ENCODE measurements around the gene NLN.

The NLN gene

DNA sequence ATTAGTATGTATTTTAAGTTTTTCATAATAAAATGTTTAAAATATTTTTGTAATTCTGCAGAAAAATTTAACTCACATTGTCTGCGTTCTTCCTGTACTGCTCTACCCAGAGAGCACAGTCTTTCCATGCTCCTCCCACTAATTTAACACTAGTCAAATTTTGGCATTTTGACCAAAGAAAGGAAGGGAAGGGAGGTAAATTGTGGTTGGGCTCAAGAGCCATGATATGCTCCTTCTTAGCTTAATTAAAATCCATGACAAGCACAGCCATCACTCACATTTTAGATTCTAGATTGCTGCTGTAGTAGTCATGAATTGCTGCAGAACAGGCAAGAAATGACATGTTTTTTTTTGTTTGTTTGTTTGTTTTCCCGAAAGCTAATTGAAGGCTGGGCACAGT is 98.4 kb downstream of the NLN start:
- Mint-ChIP-seq H3K36me3 (no peaks in the 10 kb centered on the region), H3K4me1 (peaks cover under 1% of the 10 kb centered on the region), H3K9me3 (no peaks in the 10 kb centered on the region), H3K27ac (no peak overlapping the region), H3K4me3 (no peak overlapping the region)
- DNase-seq (ENCODE audit: low spot score in 2 of 2) (no peak), ATAC-seq (no peak)

- no peak overlapping the region for H3K27ac Mint-ChIP-seq
- H3K4me3 Mint-ChIP-seq: no peak overlapping the region
- H3K4me1 Mint-ChIP-seq: peaks cover 10% of the 10 kb centered on the region
- ATAC-seq: no peak
- H3K9me3 Mint-ChIP-seq: no peaks in the 10 kb centered on the region
- DNase-seq (ENCODE audit: low spot score in 2 of 2): no peak
- H3K36me3 Mint-ChIP-seq: no peaks in the 10 kb centered on the region
These were observed 100.0 kb downstream of the NLN start for GRCh38 chr5:65821966-65822365.

DNA sequence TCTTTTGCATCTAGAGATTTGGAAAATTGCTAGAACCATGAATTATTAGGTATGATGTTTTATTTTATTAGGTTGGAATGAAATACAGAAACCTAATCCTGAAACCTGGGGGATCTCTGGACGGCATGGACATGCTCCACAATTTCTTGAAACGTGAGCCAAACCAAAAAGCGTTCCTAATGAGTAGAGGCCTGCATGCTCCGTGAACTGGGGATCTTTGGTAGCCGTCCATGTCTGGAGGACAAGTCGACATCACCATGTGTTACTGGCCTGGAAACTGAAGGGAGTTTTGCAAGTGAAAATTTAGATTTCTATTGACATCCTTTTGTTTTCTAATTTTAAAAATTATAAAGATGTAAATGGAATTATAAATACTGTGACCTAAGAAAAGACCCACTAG is 100.7 kb downstream of the NLN start:
- no peak overlapping the region for H3K4me3 Mint-ChIP-seq
- no peaks in the 10 kb centered on the region for H3K9me3 Mint-ChIP-seq
- no peak for ATAC-seq
- DNase-seq (ENCODE audit: low spot score in 2 of 2): no peak
- no peaks in the 10 kb centered on the region for H3K36me3 Mint-ChIP-seq
- H3K4me1 Mint-ChIP-seq: peaks cover 10% of the 10 kb centered on the region
- H3K27ac Mint-ChIP-seq: no peak overlapping the region

DNA sequence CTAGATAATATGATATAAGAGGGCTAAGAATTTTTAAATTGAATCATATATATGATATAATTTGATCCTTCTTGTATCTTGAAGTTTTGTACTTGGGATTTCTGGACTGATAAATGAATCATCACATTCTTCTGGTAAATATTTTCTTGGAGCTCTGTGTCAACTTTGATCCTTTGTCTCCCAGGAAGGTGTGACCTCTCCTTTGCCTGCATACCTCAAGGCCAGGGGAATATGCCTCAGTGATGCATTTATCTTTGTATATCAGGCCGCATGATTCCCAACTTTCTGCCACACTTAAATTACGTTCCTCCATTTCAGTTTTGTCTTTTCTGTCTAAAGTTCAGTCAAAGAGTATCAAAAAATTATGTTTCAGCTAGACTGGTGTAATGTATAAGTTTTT is 101.2 kb downstream of the NLN start:
- DNase-seq (ENCODE audit: low spot score in 2 of 2) (no peak), ATAC-seq (no peak)
- H3K36me3 Mint-ChIP-seq: no peaks in the 10 kb centered on the region
- no peaks in the 10 kb centered on the region for H3K9me3 Mint-ChIP-seq
- H3K4me3 Mint-ChIP-seq: no peak overlapping the region
- peaks cover 10% of the 10 kb centered on the region for H3K4me1 Mint-ChIP-seq
- H3K27ac Mint-ChIP-seq: no peak overlapping the region

GRCh38 chr5:65823845-65824445 is 101.9 kb downstream of the NLN start:
- H3K36me3 Mint-ChIP-seq: no peaks in the 10 kb centered on the region
- H3K27ac Mint-ChIP-seq: no peak overlapping the region

DNA sequence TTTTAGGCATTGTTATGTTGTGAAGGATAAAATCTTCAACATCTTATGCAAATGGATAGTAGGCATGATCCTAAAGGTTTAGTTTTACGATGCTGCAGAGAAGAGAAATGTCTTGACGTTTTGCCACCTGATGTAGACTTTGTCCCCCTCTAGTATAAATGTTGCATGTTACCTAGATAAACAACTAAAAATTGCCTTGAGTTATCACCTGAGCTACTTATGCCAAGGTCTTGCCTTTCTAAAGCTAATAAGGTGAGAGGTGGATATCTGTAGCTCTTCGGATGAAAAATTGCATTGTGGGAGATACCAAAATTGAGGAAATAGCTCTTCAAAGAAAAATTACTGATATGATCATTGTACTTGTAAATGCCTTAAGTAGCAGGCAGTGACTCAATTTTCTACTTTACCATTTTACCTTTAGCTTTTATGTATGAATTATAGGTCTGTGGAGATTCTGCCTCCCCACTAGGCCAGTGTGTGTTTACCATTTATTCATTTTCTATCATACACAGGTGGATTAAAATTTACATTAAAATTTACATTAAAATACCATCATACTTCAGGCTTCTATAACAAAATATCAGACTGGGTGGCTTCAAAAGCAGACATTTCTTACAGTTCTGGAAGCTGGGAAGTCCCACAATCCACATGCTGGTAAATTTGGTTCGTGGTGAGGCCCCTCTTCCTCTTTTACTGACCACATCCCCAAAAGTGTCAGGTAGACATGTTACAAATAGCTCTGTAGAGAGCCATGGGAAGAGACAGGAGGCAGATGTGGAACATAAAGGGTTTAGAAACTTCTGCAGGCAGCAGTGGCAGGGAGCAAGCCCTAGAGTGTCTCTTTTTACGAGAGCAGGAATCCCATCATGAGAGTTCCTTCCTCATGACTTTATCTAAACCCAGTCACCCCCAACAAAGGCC is 103.7 kb downstream of the NLN start:
- Mint-ChIP-seq H3K27ac (no peak overlapping the region), H3K4me1 (peaks cover 10% of the 10 kb centered on the region), H3K36me3 (no peaks in the 10 kb centered on the region), H3K9me3 (no peaks in the 10 kb centered on the region), H3K4me3 (no peak overlapping the region)
- no peak for DNase-seq (ENCODE audit: low spot score in 2 of 2)
- no peak for ATAC-seq

More at GRCh38 chr5:65823845-65824445, 101.9 kb downstream of the NLN start:
- ATAC-seq (no peak), DNase-seq (ENCODE audit: low spot score in 2 of 2) (no peak)
- no peak overlapping the region for H3K4me3 Mint-ChIP-seq
- peaks cover 10% of the 10 kb centered on the region for H3K4me1 Mint-ChIP-seq
- H3K9me3 Mint-ChIP-seq: no peaks in the 10 kb centered on the region

DNA sequence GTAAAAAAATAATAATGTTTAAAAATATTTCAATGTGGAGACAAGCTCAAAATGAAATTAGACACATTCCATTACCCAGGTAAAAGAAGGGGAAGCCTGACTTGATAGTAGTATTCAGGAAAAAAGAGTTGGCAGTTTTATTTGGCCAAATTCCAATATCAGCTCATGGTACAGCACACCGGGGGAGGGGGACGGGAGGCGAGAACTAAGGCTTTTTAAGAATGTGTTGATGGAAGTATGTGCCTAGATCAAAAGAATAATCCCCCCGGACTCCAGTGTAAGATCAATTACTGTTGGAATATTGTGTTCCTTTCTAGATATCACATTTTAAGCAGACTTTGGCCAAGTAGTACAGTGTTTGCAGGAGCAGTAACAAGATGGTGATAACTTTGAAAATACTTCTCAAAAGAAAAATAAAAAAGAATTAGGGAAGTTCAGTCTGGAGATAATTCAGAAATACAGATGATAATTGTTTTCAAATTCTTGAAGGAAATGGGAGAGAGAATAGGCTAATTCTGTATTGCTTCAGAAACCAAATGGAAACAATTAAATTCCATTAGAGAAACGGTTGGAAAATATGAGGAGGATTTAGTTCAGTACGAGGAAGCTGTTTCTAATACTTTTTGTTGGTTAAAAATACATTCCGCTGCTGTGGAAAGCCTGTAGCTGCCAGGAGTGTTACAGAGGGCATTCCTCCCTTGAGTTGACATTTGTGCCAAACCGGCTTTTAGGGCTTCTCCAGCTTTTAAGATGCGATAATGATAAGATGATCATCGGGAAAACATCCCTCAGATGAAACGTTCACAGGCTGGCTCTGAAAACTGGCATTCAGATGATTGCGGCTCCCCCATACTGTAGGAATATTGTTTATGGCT is 106.3 kb downstream of the NLN start:
- H3K9me3 Mint-ChIP-seq: no peaks in the 10 kb centered on the region
- DNase-seq (ENCODE audit: low spot score in 2 of 2) (no peak), ATAC-seq (no peak)

DNA sequence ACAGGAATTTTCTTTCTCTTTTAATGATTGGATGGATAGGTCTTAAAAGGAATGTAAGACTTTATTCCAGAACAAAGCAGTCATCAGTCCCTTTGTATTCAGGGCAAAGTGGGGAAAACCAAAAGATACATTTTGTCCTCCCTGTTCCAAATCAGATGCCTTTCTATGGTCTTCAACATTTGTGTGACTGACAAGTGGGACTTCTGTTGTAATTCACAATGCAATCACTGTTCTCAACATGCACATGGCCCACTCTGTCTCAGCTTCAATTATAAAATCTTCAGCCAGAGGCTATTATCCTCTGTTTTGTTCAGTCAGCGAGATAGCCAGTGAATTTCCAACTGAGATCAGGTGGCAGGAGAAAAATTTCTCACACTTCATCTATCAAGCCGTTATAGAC is 108.9 kb downstream of the NLN start:
- no peaks in the 10 kb centered on the region for H3K36me3 Mint-ChIP-seq

More for the DNA sequence above, 106.3 kb downstream of the NLN start:
- H3K4me3 Mint-ChIP-seq: no peak overlapping the region
- H3K36me3 Mint-ChIP-seq: no peaks in the 10 kb centered on the region
- H3K4me1 Mint-ChIP-seq: peaks cover 10% of the 10 kb centered on the region
- no peak overlapping the region for H3K27ac Mint-ChIP-seq

GRCh38 chr5:65831276-65831675 is 109.3 kb downstream of the NLN start:
- Mint-ChIP-seq H3K36me3 (no peaks in the 10 kb centered on the region), H3K27ac (no peak overlapping the region), H3K4me1 (peaks cover under 1% of the 10 kb centered on the region), H3K9me3 (no peaks in the 10 kb centered on the region), H3K4me3 (no peak overlapping the region)
- DNase-seq (ENCODE audit: low spot score in 2 of 2) (no peak), ATAC-seq (no peak)

More for the DNA sequence above, 108.9 kb downstream of the NLN start:
- Mint-ChIP-seq H3K9me3 (no peaks in the 10 kb centered on the region), H3K4me3 (no peak overlapping the region), H3K4me1 (peaks cover 5% of the 10 kb centered on the region), H3K27ac (no peak overlapping the region)
- DNase-seq (ENCODE audit: low spot score in 2 of 2) (no peak), ATAC-seq (no peak)

DNA sequence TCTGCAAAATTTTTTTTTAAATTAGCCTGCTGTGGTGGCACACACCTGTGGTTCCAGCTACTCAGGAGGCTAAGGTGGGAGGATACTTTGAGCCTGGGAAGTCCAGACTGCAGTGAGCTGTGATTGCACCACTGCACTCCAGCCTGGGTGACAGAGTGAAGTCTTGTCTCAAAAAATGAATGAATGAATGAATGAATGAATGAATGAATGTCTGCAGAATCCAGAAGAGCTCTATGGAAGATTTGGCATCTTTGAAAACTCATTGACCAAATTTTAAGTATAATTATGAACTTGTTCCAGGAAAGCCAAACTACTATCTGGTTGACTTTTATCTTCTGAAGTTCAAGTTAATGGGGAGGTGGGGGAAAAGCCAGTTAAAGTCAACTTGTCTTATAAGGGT is 110.1 kb downstream of the NLN start:
- ATAC-seq: no peak
- no peaks in the 10 kb centered on the region for H3K9me3 Mint-ChIP-seq
- no peaks in the 10 kb centered on the region for H3K36me3 Mint-ChIP-seq
- H3K27ac Mint-ChIP-seq: no peak overlapping the region
- no peak overlapping the region for H3K4me3 Mint-ChIP-seq
- H3K4me1 Mint-ChIP-seq: no peaks in the 10 kb centered on the region
- no peak for DNase-seq (ENCODE audit: low spot score in 2 of 2)

DNA sequence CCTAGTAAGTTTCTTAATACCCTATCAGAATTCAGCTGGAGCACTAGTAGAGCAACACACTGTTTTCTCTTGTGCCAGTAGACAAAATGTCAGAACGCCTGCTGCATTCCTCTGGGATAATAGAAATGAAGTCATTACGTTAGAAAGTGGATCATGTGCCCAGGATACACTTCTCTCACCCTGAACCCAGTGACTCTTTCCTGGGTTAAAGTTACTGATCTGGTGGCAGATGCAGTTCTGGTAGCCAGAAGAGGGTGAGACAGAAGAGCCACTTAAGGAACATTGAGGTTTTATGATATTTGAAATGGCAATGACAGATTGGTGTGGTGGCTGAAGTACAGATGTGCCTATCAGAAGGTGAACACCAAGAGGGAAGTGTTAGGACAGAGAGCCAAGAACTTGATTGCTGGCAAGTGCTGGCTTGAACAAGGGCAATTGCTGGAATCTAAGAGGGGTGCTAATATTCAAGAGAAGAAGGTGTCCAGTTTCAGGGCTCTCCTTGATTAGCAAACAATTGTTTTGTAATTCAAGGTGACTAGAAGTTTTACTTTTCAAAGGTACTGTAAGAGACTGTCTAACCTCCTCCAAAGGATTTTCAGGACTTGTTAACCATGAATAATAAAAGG is 110.7 kb downstream of the NLN start:
- ATAC-seq (no peak), DNase-seq (ENCODE audit: low spot score in 2 of 2) (no peak)
- H3K4me1 Mint-ChIP-seq: no peaks in the 10 kb centered on the region
- H3K27ac Mint-ChIP-seq: no peak overlapping the region
- no peaks in the 10 kb centered on the region for H3K9me3 Mint-ChIP-seq
- H3K36me3 Mint-ChIP-seq: no peaks in the 10 kb centered on the region
- no peak overlapping the region for H3K4me3 Mint-ChIP-seq

- no peak for DNase-seq (ENCODE audit: low spot score in 2 of 2)
- Mint-ChIP-seq H3K4me1 (no peaks in the 10 kb centered on the region), H3K4me3 (no peak overlapping the region), H3K36me3 (no peaks in the 10 kb centered on the region), H3K27ac (no peak overlapping the region), H3K9me3 (no peaks in the 10 kb centered on the region)
- no peak for ATAC-seq
These were observed 111.8 kb downstream of the NLN start for GRCh38 chr5:65833780-65834179.

DNA sequence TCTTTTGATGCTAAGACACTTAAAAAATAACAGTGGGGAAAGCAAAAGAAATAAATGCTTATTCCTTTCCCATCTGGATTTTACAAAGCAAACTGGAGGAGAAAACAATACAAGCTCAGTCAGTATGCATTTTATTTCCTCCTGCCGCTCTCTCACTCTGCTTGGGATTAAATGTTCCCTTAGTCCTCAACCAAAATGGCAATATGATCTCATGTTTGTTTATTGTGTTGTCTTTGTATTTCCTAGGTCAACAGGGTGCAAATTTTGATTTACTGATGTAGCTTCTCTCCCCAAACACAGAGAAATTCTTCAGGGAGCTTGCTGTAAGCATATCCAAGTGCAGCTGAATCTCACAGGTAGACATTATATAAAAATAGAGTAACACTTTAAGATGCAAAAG is 112.3 kb downstream of the NLN start:
- Mint-ChIP-seq H3K9me3 (no peaks in the 10 kb centered on the region), H3K27ac (no peak overlapping the region), H3K4me3 (no peak overlapping the region), H3K36me3 (no peaks in the 10 kb centered on the region), H3K4me1 (no peaks in the 10 kb centered on the region)
- DNase-seq (ENCODE audit: low spot score in 2 of 2) (no peak), ATAC-seq (no peak)

DNA sequence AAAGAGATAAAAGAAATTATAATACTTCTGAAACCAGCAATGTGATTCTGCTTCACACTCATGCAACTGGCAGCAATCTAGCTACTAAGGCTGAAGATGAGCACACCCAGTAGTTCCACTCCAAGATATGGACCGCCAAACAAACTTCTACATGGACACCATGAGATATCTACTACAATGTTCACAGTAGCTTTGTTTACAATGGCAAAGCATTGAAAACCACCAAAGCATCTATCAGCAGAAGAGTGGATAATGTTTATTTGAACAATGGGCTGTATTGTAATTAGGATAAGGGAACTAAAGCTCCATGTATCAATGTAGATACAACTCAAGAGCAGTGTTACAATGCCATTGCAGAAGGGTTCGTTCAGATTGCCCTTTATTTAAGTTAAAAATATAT is 113.2 kb downstream of the NLN start:
- no peak for DNase-seq (ENCODE audit: low spot score in 2 of 2)
- H3K4me1 Mint-ChIP-seq: peaks cover 3% of the 10 kb centered on the region
- no peak for ATAC-seq
- no peaks in the 10 kb centered on the region for H3K36me3 Mint-ChIP-seq
- no peak overlapping the region for H3K4me3 Mint-ChIP-seq
- H3K27ac Mint-ChIP-seq: no peak overlapping the region
- no peaks in the 10 kb centered on the region for H3K9me3 Mint-ChIP-seq

GRCh38 chr5:65837139-65837538 is 115.1 kb downstream of the NLN start:
- ATAC-seq (no peak), DNase-seq (ENCODE audit: low spot score in 2 of 2) (no peak)
- no peak overlapping the region for H3K27ac Mint-ChIP-seq
- H3K9me3 Mint-ChIP-seq: no peaks in the 10 kb centered on the region
- H3K36me3 Mint-ChIP-seq: no peaks in the 10 kb centered on the region
- H3K4me1 Mint-ChIP-seq: peaks cover 6% of the 10 kb centered on the region
- H3K4me3 Mint-ChIP-seq: no peak overlapping the region

Measured in stimulated activated effector memory CD8-positive, alpha-beta T cell treated with anti-CD3 and anti-CD28 coated beads, Interleukin-12 subunit alpha, Interleukin-12 subunit beta, amount 100 ng/mL, for 72 hours (primary cell).